MG63 (cell line): ENCODE results near the gene GRIK4. TPM values are rescaled to one million over a fixed set of nuclear protein-coding genes. Genes with fewer than 3 reads are reported as not detected.
A peak's percentile ranks its signal among the peaks of the same experiment; 100 is the strongest.
"Not testable (repeated sequence)": the region's sequence is repeated elsewhere in the genome, so short reads cannot be mapped to it uniquely, and the experiment has no call there.

Experiments used
- DNase-seq: peaks from one replicate; pipeline ENCODE4 v3.0.0-alpha.2; 2020
- H3K27me3 ChIP-seq: fragments of 250-450 bp; sonication (Bioruptor Pico); 2 replicates; pipeline ENCODE4 v1.5.1; 2020; ENCODE audit warnings: mild to moderate bottlenecking, moderate library complexity
- H3K36me3 ChIP-seq: fragments of 250-450 bp; sonication (Bioruptor Pico); 2 replicates; pipeline ENCODE4 v1.5.1; 2020; ENCODE audit warnings: mild to moderate bottlenecking, moderate library complexity
- H3K4me3 ChIP-seq: fragments of 250-450 bp; sonication (Bioruptor Pico); 2 replicates; pipeline ENCODE4 v1.5.1; 2020; ENCODE audit warnings: mild to moderate bottlenecking, moderate library complexity
- H3K9me3 ChIP-seq: fragments of 250-450 bp; sonication (Bioruptor Pico); 2 replicates; pipeline ENCODE4 v1.5.1; 2020; ENCODE audit warnings: mild to moderate bottlenecking, moderate library complexity
- total RNA-seq: library from RNA; depleted of rRNA; stranded (reverse); fragments of >200 nt; shearing (Covaris generic); gene quantifications from 2 replicates; pipeline ENCODE4 v1.2.3, GENCODE V29; 2014; ENCODE audit warnings: low replicate concordance

Gene GRIK4
- total RNA-seq, 1 experiment from 2014 or later, result not detected

- no peak for DNase-seq
- H3K9me3 ChIP-seq, result no peaks in the 10 kb centered on the region
- no peaks in the 10 kb centered on the region for H3K27me3 ChIP-seq
Observed at GRCh38 chr11:120575461-120575860, 63.9 kb downstream of the GRIK4 start.

GRCh38 chr11:120576606-120577005 lies 65.1 kb downstream of the GRIK4 start:
- no peak for DNase-seq
- no peaks in the 10 kb centered on the region for H3K36me3 ChIP-seq

More at GRCh38 chr11:120575461-120575860, 63.9 kb downstream of the GRIK4 start:
- Histone ChIP-seq H3K4me3 (no peak overlapping the region), H3K36me3 (no peaks in the 10 kb centered on the region)

GRCh38 chr11:120577041-120577440 lies 65.5 kb downstream of the GRIK4 start:
- H3K9me3 ChIP-seq, result no peaks in the 10 kb centered on the region
- H3K4me3 ChIP-seq, result no peak overlapping the region
- no peak for DNase-seq
- H3K27me3 ChIP-seq, result no peaks in the 10 kb centered on the region
- H3K36me3 ChIP-seq, result no peaks in the 10 kb centered on the region

More at GRCh38 chr11:120576606-120577005, 65.1 kb downstream of the GRIK4 start:
- no peaks in the 10 kb centered on the region for H3K9me3 ChIP-seq
- H3K27me3 ChIP-seq, result no peaks in the 10 kb centered on the region
- H3K4me3 ChIP-seq, result no peak overlapping the region

- Histone ChIP-seq H3K9me3 (no peaks in the 10 kb centered on the region), H3K36me3 (no peaks in the 10 kb centered on the region), H3K27me3 (no peaks in the 10 kb centered on the region), H3K4me3 (no peak overlapping the region)
- DNase-seq, result no peak
Observed at GRCh38 chr11:120577624-120578363, 66.2 kb downstream of the GRIK4 start.

GRCh38 chr11:120578596-120579154 lies 67.1 kb downstream of the GRIK4 start:
- Histone ChIP-seq H3K4me3 (no peak overlapping the region), H3K36me3 (no peaks in the 10 kb centered on the region), H3K27me3 (no peaks in the 10 kb centered on the region), H3K9me3 (peaks cover 7% of the 10 kb centered on the region; the same call in 1 of the 2 replicates)
- no peak for DNase-seq

- Histone ChIP-seq H3K4me3 (no peak overlapping the region), H3K36me3 (no peaks in the 10 kb centered on the region), H3K27me3 (no peaks in the 10 kb centered on the region), H3K9me3 (peaks cover 7% of the 10 kb centered on the region; the same call in 1 of the 2 replicates)
- no peak for DNase-seq
Observed at GRCh38 chr11:120579611-120580031, 68.1 kb downstream of the GRIK4 start.

- no peaks in the 10 kb centered on the region for H3K36me3 ChIP-seq
- no peak overlapping the region for H3K4me3 ChIP-seq
- no peaks in the 10 kb centered on the region for H3K27me3 ChIP-seq
- no peak for DNase-seq
- peaks cover 7% of the 10 kb centered on the region; the same call in 1 of the 2 replicates for H3K9me3 ChIP-seq
Observed at GRCh38 chr11:120581313-120581712, 69.8 kb downstream of the GRIK4 start.

GRCh38 chr11:120582535-120582934 lies 71.0 kb downstream of the GRIK4 start:
- not testable (repeated sequence) for H3K27me3 ChIP-seq, H3K36me3 ChIP-seq, DNase-seq, H3K4me3 ChIP-seq, H3K9me3 ChIP-seq

GRCh38 chr11:120586072-120586471 lies 74.5 kb downstream of the GRIK4 start:
- H3K36me3 ChIP-seq, result no peaks in the 10 kb centered on the region
- H3K27me3 ChIP-seq, result no peaks in the 10 kb centered on the region
- peaks cover 7% of the 10 kb centered on the region; the same call in 1 of the 2 replicates for H3K9me3 ChIP-seq
- DNase-seq, result no peak
- no peak overlapping the region for H3K4me3 ChIP-seq

- peaks cover 7% of the 10 kb centered on the region; the same call in 1 of the 2 replicates for H3K9me3 ChIP-seq
- no peak overlapping the region for H3K4me3 ChIP-seq
- no peak for DNase-seq
- no peaks in the 10 kb centered on the region for H3K36me3 ChIP-seq
- H3K27me3 ChIP-seq, result no peaks in the 10 kb centered on the region
Observed at GRCh38 chr11:120586728-120587127, 75.2 kb downstream of the GRIK4 start.

- Histone ChIP-seq H3K27me3 (no peaks in the 10 kb centered on the region), H3K4me3 (no peak overlapping the region), H3K9me3 (peaks cover 7% of the 10 kb centered on the region; the same call in 1 of the 2 replicates), H3K36me3 (no peaks in the 10 kb centered on the region)
- DNase-seq, result no peak
Observed at GRCh38 chr11:120587299-120587698, 75.8 kb downstream of the GRIK4 start.

- Histone ChIP-seq H3K9me3 (no peaks in the 10 kb centered on the region), H3K4me3 (no peak overlapping the region), H3K27me3 (no peaks in the 10 kb centered on the region), H3K36me3 (no peaks in the 10 kb centered on the region)
- DNase-seq, result no peak
Observed at GRCh38 chr11:120589376-120589775, 77.8 kb downstream of the GRIK4 start.

- peak; percentile 84 for DNase-seq
- Histone ChIP-seq H3K9me3 (no peaks in the 10 kb centered on the region), H3K4me3 (no peak overlapping the region), H3K27me3 (no peaks in the 10 kb centered on the region), H3K36me3 (no peaks in the 10 kb centered on the region)
Observed at GRCh38 chr11:120590472-120590871, 78.9 kb downstream of the GRIK4 start.

GRCh38 chr11:120594746-120595145 lies 83.2 kb downstream of the GRIK4 start:
- Histone ChIP-seq H3K36me3 (no peaks in the 10 kb centered on the region), H3K4me3 (no peak overlapping the region), H3K9me3 (no peaks in the 10 kb centered on the region), H3K27me3 (no peaks in the 10 kb centered on the region)
- DNase-seq, result no peak

GRCh38 chr11:120595557-120595956 lies 84.0 kb downstream of the GRIK4 start:
- no peaks in the 10 kb centered on the region for H3K9me3 ChIP-seq
- no peaks in the 10 kb centered on the region for H3K27me3 ChIP-seq
- no peak overlapping the region for H3K4me3 ChIP-seq
- no peak for DNase-seq
- no peaks in the 10 kb centered on the region for H3K36me3 ChIP-seq

GRCh38 chr11:120597250-120598215 lies 86.0 kb downstream of the GRIK4 start:
- Histone ChIP-seq H3K9me3 (no peaks in the 10 kb centered on the region), H3K4me3 (no peak overlapping the region), H3K27me3 (no peaks in the 10 kb centered on the region), H3K36me3 (no peaks in the 10 kb centered on the region)
- no peak for DNase-seq
